SIG-M5 (cell line): ENCODE data around the gene CARM1.
"Not testable (repeated sequence)": the region's sequence is repeated elsewhere in the genome, so short reads cannot be mapped to it uniquely, and the experiment has no call there.

Source experiments
- DNase-seq: peaks from one replicate; lab custom pipeline; 2025; lab: John Stamatoyannopoulos, UW

CARM1 gene

DNA sequence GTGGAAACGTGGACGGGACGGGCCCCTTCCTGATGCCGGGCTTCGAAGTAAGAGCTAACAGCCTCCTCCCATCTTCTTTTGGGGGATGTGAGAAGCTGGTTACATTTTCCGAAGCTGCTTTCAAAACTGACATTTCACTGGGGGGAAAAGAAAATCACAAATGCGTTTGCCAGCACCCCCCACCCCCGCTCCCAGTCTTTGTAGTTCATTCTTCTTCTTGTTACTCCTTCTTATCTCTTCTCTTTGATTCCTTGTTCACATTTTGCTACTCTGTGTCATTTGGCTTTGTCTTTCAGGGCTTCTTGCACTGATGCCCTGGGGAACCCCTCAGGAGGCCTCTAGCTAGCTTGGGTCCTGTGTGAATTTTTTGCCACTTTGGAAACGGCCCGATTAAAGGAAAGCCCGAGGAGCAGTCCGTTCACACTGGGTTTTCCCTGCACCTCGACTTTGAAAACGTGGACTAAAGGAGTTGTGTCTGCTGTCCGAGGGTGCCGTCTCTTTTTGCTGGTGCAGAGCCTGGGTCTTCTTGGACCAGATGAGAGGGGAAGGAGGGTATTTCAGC lies 1.3 kb downstream of the CARM1 start:
- DNase-seq: no peak

DNA sequence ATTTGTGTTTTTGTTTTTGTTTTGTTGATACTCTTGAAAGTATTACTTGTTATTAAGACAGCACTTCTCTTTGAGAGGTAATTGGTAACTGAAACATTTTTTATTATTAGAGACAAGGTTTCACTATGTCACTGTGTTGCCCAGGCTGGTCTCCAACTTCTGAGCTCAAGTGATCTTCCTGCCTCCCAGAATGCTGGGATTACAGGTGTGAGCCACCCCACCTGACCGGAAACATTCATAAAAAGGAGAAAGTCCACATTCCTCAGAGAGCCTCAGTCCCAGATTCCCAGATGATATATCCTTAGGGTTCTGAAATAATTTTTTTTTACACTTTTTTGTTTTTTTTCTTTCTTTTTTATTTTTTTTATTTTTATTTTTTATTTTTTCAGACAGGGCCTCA lies 2.7 kb downstream of the CARM1 start:
- DNase-seq: no peak

DNA sequence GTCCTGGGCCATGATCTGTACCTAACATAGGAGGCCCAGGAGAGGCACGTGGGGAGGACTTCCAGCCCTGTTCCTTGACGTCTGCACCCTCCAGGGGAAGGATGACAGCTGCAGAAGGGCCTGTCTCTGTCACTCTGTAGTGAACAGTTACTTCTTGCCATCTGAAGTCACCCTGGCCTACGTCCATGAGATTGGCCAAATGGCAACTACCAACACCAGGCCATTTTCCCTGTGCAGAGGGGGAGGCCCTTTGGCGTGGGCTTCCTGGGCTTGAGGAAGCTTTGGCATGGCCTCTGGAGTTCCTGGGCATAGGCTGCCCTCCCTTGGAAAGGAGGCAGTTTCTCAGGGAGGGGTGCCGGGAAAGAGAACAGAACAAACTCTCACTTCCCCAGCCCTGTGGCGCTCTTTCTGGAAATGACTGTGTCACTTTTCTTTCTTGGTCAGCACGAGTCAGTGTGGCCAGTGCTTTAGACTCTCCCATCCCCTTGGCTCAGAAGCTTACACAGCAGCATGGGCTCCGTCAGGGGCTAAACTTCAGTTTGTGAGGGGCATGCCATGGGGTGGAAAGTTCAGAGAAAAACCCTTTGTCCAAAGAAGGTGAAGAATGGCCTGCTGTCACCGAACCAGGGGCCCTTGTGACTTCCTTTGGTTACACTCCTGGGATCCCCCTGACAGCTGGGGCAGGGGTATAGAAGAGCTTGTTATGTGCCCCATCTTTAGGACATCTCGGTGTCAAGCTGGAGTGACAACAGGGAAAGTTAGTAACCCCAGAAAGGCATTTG lies 5.3 kb downstream of the CARM1 start:
- no peak for DNase-seq

DNA sequence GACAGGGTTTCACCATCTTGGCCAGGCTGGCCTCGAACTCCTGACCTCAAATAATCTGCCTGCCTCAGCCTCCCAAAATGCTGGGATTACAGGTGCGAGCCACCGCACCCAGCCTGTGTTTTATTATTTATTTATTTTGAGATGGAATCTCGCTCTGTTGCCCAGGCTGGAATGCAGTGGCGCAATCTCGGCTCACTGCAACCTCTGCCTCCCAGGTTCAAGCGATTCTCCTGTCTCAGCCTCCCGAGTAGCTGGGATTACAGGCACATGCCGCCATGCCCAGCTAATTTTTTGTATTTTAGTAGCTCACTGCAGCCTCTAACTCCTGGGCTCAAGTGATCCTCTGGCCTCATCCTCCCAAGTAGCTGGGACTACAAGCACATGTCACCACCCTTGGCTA lies 6.3 kb downstream of the CARM1 start:
- DNase-seq: not testable (repeated sequence)

DNA sequence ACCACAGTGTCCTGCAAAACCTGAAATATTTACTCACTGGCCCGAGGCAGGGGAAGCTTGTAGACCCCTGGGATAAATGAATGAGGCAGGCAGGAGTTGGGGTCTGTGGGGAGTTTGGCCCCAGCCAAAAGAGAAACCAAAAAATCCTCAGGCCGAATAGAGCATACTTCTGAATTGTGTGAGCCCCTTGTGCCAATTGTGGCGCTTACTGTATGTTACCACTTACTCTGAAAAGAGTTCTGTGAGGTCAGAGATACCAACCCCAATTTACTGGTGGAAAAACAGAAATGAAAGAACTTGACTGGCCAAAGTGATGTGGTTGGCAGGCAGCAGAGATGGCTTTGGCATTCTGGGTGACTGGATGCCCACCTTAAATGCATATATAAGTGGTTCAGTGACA lies 6.9 kb downstream of the CARM1 start:
- DNase-seq: no peak

DNA sequence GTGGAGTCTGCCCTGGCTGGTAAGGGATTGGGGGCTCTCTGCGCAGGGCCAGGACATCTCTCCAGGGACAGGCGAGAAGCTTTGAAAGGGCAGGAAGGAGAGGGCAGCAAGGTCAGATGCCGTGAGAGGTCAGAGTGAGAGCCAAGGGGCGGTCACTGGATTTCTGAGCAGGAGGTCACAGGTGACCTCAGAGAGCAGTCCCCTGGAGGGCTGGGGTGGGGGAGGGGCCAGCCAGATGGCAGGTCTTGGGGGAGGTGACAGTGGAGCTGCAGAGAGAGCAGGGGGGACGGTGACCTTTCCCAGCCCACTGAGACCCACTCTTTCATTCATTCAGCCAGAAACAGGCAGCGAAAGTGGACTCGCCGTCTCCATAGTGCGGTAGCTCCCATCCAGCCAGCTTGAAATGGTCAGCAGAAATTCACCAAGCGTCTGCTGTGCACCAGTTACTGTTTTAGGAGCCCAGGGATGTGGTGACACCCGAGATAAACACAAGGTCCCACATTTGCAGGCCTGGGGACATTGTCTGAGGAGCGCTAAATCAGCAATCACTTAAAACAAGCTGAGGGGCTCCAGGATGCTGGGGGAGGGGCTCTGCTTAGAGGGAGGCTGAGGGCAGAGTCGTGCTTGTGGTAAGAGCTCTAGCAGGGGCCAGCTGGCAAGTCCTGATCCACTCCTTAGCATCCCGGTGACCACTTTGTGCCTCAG lies 10.2 kb downstream of the CARM1 start:
- no peak for DNase-seq

DNA sequence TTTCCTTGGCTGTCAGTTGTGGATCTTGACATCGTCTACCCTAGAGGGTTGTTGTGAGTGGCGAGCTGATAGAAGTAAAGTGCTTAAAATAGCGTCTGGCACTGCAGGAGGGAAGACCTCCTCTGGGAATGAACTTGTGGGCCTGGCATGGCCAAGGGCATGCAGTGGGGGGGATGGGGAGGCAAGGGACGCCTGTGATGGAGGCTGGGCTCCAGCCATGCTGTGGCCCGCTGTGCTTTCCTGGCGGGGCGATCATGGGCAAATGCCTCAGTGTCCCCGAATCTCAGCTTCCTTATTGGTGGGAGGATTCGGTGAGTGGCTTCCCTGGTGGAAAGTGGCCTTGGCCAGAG lies 10.7 kb downstream of the CARM1 start:
- no peak for DNase-seq

DNA sequence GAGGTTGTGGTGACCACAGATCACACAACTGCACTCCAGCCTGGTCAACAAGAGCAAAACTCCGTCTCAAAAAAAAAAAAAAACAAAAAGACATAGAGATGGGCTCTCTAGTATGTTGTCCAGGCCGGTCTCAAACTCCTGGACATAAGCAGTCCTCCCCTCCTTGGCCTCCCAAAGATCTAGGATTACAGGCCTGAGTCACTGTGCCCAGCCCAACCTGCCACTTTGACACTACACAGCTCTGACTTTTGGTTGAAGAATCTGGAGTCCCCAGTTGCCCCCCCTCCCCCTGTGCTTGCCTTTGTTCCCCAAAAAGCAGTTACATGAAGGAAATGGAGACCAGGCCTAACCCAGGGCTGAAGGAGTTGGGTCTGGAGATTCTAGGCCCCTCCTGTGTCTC lies 12.9 kb downstream of the CARM1 start:
- no peak for DNase-seq

DNA sequence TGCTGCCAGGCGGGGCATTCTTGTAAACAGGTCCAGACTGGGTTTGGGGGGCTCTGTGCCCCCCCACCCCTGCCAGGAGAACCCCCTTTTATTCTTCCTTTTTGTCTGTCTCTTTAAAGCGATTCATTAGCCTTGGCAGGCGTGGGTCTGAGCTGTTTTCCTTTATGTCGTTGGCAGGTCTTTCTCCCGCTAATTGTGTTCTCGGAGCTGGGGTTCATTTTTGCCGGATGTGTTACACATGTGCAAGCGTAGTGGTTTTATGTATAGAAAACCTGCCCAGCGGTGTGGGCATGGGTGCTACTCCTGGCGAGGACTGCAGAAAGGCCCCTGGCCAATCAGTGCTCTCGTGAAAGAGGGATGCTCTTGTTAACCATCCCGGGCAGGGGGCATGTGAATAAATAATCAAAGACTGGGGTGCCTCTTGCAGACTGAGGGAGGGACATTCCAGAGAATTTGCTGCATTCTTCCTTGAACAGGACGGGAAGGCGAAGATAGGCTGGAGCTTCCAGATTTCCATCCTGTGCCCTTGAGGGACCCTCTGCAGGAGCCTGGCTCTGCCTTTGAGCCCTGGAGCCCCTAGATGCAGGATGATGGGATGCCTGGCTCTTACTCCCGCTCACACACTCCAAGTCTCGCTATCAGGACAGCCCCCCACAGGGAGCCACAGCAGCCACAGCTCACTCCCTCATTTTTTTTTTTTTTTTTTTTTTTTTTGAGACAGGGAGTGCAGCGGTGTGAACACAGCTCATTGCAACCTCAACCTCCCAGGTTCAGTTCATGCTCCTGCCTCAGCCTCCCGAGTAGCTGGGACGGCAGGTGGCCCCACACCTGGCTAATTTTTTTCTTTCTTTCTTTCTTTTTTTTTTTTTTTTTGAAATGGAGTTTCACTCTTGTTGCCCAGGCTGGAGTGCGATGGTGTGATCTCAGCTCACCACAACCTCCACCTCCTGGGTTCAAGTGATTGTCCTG lies 14.1 kb downstream of the CARM1 start:
- DNase-seq: no peak

DNA sequence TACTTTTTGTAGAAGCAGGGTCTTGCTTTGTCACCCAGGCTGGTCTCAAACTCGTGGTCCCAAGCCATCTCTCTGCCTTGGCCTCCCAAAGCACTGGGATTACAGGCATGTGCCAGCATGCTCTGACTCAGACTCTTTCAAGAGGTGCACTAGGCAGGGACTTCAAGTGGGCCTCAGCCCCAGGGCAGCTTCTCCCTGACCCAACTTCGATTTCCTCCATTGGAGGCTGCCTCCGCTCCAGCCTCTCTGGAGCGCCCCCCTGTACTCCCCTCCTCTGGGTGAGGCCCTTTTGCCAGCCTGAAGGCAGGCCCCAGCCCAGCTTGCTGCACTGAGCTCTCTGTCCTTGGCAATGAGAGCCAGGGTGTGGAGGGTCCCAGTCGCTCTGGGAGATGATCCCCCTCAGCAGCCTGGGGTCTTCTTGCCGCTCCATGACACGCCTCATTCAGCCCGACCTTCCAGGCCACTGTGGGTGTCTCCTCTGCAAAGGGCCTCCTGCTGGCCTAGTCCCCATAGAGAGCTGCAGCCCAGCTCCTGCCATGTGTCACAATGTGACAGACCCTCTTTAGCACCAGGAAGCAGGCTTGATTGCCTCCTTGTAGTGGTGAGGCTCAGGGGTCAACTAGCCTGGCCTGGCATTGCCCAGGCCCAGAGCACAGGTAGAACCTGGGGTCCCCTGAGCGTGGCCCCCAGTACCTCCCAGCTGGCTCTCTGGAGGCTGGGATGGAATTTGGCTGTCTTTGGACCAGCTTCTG lies 16.4 kb downstream of the CARM1 start:
- no peak for DNase-seq

DNA sequence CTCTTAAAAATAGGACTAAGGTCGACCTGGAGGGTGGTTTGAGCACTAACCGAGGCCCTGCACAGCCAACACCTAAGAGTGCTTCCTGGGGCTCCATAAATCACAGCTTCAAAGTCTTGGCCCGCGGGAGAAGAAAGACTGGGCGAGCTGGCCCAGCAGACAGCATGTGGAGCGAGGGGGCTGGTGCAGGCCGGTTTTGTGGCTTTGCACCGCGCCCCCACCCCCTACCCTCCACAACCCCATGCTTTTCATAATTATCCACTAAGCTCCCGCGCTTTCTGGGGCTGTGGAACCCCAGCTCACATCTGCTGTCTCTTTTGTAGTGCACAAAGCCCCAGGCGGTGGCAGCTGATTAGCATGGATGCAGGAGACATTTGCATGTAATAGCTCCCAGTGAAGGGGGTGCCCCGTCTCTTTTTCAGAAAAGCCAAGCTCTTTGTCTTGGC lies 17.1 kb downstream of the CARM1 start:
- no peak for DNase-seq

DNA sequence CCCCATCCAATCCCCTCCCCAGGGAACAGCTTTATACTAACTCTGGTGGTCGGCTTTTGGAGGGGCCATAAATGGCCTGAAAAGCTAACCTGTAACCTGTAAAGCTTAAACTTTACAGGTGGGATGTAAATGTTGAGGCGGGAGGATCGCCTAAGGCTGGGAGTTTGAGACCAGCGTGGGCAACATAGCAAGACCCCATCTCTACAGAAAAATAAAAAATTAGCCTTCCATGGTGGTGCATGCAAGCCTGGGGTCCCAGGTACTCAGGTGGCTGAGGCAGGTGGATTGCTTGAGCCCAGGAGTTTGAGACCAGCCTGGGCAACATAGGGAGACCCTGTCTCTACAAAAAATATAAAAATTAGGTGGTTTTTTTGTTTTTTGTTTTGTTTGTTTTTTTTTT lies 18.5 kb downstream of the CARM1 start:
- no peak for DNase-seq

DNA sequence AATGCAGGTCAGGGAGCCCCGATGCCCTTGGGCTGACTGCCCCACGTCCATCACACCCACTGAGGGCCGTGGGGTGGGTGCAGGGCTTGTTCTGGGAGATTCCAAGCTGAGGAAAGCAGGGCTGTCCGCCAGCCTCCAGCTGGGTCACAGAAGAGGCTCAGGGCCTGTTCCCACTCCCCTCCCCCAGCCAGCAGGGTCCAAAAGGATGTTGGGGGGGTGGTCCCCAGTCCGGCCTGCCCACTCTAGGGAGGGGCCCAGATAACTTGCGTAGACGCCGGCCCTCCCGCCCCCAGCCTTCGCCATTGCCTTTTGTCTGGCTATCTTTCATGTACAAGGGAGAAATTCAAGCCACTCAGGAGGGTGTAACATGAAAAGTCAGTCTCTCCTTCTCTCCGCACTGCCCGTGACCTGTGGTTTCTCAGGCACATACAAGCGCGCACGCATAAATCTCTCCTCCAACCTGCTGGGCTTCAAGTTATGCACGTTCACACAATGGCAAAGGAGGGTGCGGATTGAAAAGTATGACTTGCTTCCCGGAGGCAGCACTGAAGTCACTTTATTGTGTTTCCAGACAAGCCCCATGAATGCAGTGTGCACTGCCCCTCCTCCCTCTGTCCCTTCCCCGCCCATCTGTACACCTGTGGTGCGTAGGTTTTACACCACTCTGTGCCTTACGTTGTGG lies 20.2 kb downstream of the CARM1 start:
- DNase-seq: no peak

DNA sequence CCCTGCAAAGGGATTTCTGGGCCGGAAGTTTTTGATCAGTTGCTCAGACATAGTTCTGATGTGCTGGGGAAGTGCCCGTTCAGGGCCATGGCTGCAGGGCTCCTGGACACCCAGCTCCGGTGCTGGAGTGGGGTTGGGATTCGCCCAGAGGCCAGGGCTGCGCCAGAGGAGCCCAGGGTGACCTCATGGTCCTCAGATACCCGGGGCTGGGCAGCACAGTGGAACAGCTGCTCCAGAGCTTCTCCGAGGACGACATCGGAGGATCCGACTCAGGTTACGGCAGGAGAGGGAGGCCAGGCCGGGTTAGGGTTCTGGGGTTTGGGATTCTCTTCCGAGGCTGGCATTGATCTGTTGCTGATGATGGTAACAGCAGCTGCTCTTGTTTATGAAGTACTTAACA lies 20.9 kb downstream of the CARM1 start:
- no peak for DNase-seq

DNA sequence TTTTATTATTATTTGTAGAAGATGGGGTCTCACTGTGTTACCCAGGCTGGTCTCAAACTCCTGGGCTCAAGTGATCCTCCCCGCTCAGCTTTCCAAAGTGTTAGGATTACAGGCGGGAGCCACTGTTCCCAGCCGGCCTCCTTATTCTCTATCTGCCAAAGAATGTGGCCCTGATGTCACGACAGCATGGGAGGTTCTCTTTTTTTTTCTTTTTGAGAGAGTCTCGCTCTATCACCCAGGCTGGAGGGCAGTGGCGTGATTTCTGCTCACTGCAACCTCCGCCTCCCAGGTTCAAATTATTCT lies 23.5 kb downstream of the CARM1 start:
- DNase-seq: no peak

DNA sequence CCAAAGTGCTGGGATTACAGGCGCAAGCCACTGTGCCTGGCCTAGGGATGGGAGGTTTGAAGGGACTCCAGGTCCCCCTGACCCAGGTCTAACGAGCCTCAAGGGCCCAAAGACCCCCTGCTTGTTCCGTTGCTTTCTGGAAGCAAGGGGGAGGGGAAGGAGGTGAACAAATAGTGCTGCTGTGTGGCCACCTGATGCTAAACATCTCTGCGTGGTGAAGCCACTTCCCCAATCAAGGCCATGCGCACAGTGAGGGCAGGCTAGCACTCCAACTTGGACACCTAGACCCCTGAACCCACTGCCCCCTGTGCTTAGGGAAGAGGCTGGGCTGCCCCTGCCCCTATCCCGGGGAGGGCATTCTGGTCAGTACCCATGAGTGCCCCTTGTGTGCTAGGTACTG lies 24.0 kb downstream of the CARM1 start:
- DNase-seq: no peak

DNA sequence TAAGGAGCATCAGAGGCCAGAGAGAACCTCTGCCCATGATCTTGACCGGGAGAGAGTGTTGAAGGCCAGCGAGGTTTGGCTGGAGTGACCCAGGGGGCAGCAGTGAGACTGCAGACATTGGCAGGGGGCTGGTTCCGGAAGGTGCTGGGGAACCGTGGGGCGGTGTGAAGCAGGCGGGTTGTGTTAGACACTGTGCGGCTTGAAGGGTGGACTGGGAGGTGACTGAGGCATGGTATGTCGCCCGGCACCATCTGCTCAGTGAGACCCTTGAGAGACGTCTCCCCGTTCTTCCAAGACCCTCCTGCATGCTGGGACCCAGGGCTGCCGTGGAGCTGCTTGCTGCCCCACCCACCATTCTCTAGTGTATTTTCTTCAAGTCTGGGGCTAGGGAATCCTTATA lies 24.6 kb downstream of the CARM1 start:
- DNase-seq: no peak

DNA sequence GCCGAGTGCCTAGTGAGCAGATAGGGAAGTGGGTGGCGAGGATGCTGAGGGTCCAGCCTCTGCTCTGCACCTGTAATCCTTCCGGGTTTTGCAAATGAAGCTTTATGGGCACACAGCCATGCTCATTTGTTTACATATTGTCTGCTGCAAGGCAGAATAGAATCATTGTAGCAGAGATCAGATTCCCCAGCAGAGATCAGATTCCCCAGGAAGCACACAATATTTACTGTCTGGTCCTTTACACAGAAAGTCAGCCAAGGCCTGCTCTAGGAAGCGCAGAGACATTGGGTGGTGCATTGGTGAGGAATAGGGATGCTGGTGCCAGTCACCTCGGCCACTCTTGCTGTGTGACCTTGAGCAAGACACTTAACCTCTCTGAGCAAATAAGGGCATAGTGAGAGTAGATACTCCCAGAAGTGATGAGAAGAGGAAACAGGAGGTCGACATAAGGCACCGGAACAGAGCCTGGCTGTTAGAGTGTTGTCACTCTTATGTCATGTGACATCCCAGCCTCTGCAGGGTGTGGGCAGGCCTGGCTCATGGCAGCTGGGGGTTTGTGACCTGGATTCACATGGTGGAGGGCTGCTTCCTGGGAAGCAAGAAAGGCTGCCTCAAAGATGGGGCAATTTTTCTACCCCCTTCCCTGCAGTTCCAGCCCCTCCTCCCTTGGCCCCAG lies 25.6 kb downstream of the CARM1 start:
- no peak for DNase-seq

DNA sequence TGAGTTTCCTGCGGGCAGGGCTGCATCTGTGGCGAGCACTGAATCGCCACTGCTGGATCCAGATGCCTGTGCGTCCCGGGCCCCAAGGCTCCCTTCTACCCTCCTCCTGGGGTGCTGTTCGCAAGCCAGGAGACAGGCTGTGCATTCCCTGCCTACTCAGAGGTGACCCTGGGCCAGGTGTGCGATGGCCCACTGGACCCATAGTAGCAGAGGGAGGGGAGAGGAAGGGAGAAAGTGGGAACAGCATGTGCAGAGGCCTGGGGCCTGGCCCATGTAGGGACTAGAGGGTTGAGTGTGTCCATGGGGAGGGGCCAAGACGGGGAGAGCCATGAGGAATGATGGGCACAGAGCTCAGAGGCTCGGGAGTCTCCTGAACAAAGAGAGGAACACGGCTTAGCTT lies 27.3 kb downstream of the CARM1 start:
- DNase-seq: no peak

DNA sequence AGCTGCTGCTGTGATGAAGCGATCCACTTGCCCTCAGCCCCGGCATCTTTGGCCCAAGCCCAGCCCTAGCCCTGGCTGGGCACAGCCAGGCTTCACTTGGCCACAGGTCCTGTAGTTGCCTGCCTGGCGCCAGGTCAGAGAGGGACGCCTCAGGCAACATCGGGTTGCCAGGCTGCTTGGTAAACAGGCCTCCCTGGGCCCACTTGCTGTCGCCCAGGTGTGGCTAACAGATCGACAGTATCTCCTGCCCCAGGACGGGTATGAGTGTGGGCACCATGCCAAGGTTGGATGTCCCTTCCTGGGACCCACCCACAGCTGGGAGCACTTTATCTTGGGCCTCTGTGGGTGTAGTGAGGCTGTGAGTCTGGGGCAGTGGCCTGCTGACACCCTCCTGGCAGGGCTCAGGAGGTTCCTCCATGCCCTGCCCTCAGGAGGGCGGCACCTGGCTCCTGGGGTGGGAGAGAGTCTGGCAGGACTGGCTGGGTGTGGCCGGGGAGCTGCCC lies 27.8 kb downstream of the CARM1 start:
- DNase-seq: no peak
